HG03025 (cell line): Measurements from ENCODE around the gene C2orf15.
"Not testable (repeated sequence)": the region's sequence is repeated elsewhere in the genome, so short reads cannot be mapped to it uniquely, and the experiment has no call there.

Source experiments
- ATAC-seq: cut with Tn5 transposase; IDR thresholded peaks from one replicate; pipeline ENCODE4 v1.9.1; 2021; ENCODE audit warnings: mild to moderate bottlenecking, moderate library complexity; ENCODE audit not compliant: unreplicated experiment, low FRiP score

C2orf15 gene

GRCh38 chr2:99159594-99159993 is 18.1 kb downstream of the C2orf15 start:
- no peak for ATAC-seq

DNA sequence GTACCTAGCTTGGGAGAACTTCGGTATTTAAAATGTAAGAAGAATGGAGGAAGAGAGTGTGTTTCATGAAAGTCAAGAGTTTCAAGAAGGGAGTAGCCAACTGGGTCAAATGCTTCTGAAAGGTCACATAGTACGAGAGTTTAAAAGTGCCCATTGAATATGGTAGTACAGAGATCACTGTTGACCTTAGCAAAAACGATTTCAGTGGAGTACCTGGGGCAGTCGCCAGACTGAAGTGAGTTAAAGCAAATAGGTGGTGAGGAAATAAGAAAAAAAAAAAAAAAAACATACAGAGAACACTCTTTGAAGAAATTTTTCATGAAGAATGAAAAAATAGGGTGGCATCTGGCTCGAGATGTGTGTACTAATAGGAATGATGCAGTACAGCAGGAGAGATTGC is 24.7 kb downstream of the C2orf15 start:
- ATAC-seq: no peak

GRCh38 chr2:99169534-99169933 is 28.0 kb downstream of the C2orf15 start:
- no peak for ATAC-seq

GRCh38 chr2:99171377-99172140 is 30.1 kb downstream of the C2orf15 start:
- no peak for ATAC-seq

- peak; percentile 93 for ATAC-seq
These were observed 39.5 kb downstream of the C2orf15 start, which contains the start of the genes MITD1 and MRPL30 for GRCh38 chr2:99180755-99181623. MITD1 (minus strand) TSS chr2:99181058; CDS start chr2:99180981, 77 bp downstream. MRPL30 (plus strand) TSS chr2:99181184; CDS start chr2:99186204, 5,020 bp downstream.

DNA sequence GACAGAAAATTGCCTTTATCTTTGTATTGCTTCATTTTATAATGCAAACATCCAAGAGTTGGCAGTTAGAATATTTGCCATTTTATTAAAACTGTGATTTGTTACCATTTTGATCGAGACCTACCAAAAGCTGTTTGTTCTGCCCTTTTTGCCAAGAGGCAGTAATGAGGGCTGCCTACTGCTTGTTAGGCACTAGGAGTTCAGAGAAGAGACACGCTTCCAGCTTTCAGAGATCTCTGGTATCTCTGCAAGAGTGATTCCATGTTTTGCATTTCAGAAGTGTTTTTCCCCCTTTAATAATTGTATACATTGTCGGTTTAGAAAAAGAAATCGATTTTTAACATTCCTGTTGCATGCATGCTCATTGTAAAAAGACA is 40.1 kb downstream of the C2orf15 start:
- ATAC-seq: no peak

DNA sequence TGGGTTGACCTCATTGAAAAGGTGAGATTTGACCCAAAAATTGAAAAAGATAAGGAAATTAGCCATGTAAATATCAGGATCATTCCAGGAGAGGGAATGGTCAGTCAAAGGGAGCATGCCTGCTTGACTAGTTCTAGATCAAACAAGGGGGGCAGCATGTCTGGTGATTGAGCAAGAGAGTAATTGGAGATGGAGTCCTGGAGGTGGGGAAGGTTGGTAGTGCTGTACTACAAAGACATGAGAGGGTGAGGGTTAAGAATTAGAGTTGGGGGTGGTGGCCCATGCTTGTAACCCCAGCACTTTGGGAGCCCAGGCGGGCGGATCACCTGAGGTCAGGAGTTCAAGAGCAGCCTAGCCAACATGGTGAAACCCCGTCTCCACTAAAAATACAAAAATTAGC is 41.5 kb downstream of the C2orf15 start:
- ATAC-seq: no peak

DNA sequence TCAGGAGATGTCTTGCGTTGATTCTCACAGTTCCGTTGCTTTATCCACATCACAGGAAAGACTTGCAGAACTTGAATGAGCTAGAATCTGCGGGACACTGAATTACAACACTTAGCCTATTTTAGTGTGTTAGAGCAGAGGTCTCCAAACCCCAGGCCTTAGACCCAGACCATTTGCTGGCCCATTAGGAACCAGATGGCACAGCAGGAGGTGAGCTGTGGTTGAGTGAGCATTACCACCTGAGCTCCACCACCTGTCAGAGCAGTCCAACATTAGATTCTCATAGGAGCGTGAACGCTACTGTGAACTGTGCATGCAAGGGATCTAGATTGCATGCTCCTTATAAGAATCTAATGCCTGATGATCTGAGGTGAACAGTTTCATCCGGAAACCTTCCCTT is 43.3 kb downstream of the C2orf15 start:
- ATAC-seq: no peak

DNA sequence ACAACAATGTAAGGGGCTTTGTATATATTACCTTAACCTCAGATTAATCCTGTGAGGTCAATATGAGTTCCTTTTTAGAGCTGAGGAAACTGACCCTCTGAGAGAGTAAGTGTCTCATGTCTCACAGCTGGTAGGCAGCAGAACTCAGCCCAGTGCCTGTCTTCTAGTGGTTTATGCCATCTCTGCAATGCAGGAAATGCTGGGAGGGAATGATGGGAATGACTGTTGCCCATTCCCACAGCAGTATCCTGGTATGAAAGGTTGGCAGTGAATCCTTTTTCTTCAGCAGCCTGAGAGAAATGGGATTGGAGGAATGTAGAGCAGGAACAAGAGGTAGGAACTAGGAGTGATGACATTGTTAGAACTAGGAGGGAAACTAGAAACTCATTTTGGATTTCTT is 45.5 kb downstream of the C2orf15 start:
- no peak for ATAC-seq

GRCh38 chr2:99188357-99188756 is 46.9 kb downstream of the C2orf15 start:
- no peak for ATAC-seq

DNA sequence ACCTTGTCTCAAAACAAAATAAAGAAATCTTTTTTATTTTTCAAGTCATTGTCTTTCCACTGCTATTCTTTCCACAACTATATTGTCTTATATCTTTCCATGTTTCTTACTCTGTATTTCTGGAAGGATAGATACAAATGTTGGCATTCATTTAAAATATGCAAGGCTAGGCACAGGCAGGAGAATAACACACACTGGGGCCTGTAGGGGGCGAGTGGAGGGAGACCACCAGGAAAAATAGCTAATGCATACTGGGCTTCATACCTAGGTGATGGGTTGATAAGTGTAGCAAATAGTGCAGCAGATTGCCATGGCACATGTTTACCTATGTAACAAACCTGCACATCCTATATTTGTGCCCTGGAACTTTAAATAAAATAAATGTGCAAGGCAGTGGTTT is 49.0 kb downstream of the C2orf15 start:
- ATAC-seq: no peak

DNA sequence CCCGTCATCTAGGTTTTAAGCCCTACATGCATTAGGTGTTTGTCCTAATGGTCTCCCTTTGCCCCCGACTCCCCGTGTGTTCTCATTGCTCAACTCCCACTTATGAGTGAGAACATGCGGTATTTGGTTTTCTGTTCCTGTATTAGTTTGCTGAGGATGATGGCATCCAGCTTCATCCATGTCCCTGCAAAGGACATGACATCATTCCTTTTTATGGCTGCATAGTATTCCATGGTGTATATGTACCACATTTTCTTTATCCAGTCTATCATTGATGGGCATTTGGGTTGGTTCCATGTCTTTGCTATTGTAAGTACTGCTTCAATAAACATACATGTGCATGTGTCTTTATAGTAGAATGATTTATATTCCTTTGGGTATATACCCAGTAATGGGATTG is 50.9 kb downstream of the C2orf15 start:
- not testable (repeated sequence) for ATAC-seq

DNA sequence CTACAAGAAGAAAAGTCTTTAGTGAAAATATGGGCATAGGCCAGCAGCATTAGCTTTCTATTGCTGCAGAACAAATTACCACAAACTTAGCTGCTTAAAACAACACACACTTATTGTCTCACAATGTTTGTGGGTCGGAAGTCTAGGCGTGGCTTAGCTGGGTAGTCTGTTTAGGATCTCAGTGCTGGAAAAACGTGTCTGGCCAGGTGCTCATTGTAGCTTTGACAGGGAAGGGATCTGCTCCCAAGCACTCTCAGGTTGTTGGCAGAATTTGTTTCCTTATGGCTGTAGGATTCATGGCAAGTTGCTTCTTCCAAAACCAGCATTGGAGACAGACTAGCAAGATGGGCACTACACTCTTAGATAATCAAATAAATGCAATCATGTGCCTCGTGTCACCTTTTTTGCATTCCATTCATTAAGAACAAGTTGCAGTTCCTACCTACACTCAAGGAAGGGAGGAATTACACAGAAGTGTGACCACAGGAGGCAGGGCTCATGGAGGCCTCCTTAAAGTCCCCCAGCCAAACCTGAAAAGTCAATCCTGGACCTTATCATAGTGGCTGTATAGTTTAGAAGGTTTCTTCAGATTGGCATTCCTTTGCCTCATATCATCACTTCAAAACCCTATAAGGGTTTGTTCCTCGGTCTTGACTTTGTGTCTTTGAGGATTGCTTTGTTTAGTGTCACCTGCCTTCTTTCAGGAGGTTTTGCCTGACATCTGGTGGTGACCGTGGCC is 56.8 kb downstream of the C2orf15 start:
- ATAC-seq: no peak

DNA sequence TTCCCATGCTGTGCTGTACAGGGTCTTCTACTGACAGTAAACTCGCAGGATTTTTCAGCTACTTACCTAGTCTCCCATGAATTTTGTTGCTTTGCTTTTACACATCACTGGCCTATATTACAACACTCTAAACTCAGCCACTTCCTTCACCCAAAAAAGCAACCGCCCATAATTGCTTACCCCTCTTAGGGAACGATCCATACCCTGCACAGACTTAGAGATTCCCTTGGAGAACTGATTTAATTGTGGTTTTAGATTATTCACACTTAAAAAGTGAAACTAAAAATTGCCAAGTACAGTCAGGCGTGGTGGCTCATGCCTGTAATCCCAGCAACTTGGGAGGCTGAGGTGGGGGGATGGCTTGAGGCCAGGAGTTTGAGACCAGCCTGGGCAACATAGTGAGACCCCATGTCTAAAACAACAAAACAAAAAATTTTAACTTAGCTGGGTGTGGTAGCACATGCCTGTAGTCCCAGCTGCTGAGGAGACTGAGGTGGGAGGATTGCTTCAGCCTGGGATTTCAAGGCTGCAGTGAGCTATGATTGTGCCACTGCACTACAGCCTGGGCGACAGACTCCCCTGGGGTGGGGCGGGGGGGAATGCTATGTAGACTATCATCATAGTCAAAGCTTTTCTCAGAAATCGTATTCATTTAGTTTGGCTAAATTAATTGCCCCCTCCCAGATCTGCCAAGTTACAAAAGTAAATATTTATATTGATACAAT is 58.7 kb downstream of the C2orf15 start:
- ATAC-seq: no peak
